IPS-15b (cell line): ENCODE data around the gene MYL7.

Experiments used
- H3K27me3 ChIP-seq: one replicate; pipeline ENCODE4 v1.6.1; 2013; ENCODE audit warnings: low read length; ENCODE audit not compliant: control insufficient read depth, insufficient read depth
- H3K36me3 ChIP-seq: one replicate; pipeline ENCODE4 v1.6.1; 2013; ENCODE audit warnings: low read length; ENCODE audit not compliant: control insufficient read depth, insufficient read depth
- H3K4me1 ChIP-seq: one replicate; pipeline ENCODE4 v1.6.1; 2013; ENCODE audit warnings: mild to moderate bottlenecking, low read length; ENCODE audit not compliant: control insufficient read depth, insufficient read depth
- H3K4me3 ChIP-seq: one replicate; pipeline ENCODE4 v1.5.1; 2013; ENCODE audit warnings: low read depth, low read length
- H3K9ac ChIP-seq: one replicate; pipeline ENCODE4 v1.6.1; 2013; ENCODE audit warnings: low read depth, mild to moderate bottlenecking, low read length
- H3K9me3 ChIP-seq: one replicate; pipeline ENCODE4 v1.6.1; 2013; ENCODE audit warnings: mild to moderate bottlenecking, low read length; ENCODE audit not compliant: control insufficient read depth, insufficient read depth

The MYL7 gene

GRCh38 chr7:44094883-44095592 lies 46.1 kb downstream of the MYL7 start:
- no peaks in the 10 kb centered on the region for H3K4me1 ChIP-seq
- H3K27me3 ChIP-seq, result no peaks in the 10 kb centered on the region
- H3K9ac ChIP-seq, result no peak overlapping the region
- H3K4me3 ChIP-seq, result no peak overlapping the region
- no peaks in the 10 kb centered on the region for H3K9me3 ChIP-seq
- no peaks in the 10 kb centered on the region for H3K36me3 ChIP-seq

DNA sequence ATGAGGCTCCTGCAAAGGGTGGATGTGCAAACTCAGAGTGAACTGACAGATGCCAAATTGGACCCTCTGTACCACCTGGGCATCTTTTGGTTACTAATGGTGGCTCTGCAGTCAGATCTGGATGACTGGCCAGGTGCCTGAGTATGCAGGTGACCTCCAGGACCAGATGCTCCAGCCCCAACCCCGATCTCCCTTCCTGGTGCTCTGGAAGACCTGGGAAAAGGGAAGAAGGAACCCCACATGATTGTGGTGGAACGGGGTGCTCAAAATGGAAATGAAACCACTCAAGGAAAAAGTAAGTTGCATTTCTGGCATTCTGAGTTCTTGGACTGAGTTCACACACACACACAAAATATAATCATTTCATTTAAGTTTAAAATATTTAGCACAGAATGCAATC lies 46.8 kb downstream of the MYL7 start:
- Histone ChIP-seq H3K4me1 (no peaks in the 10 kb centered on the region), H3K9ac (no peak overlapping the region), H3K9me3 (no peaks in the 10 kb centered on the region), H3K36me3 (no peaks in the 10 kb centered on the region), H3K4me3 (no peak overlapping the region), H3K27me3 (no peaks in the 10 kb centered on the region)

DNA sequence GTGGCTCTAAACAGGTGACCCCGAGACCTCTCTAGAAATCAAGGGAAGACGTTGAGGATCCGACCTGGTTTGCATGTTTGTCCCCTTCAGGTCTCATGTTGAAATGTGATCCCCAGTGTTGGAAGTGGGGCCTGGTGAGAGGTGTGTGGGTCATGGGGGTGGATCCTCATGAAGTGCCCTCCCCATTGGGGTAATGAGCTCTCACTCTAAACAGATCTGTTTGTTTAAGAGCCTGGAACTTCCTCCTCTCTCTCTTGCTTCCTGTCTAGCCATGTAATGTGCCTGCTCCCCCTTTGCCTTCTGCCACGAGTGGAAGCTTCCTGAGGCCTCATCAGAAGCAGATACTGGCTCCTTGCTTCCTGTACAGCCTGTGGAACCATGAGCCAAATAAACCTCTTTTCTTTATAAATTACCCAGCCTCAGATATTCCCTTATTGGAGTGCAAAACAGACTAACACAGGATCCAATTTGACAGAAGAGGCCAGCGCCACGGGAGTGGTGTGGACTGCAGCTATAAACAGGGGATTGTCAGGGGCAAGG lies 48.0 kb downstream of the MYL7 start:
- no peaks in the 10 kb centered on the region for H3K4me1 ChIP-seq
- H3K9ac ChIP-seq, result no peak overlapping the region
- no peaks in the 10 kb centered on the region for H3K9me3 ChIP-seq
- no peaks in the 10 kb centered on the region for H3K36me3 ChIP-seq
- H3K27me3 ChIP-seq, result no peaks in the 10 kb centered on the region
- no peak overlapping the region for H3K4me3 ChIP-seq
